GM12878 (cell line): ENCODE data around the gene PRKCQ. TPM values are rescaled to one million over a fixed set of nuclear protein-coding genes. Genes with fewer than 3 reads are reported as not detected.

ENCODE experiments used
- ATAC-seq: fragments of 200-7000 bp; cut with Tn5 transposase; 3 replicates; pipeline ENCODE4 v1.9.1; 2020; ENCODE audit warnings: mild to moderate bottlenecking, moderate library complexity
- BruUV-seq: library from RNA; stranded (reverse); fragments of 400-500 nt; replicated peaks from 2 replicates; lab custom pipeline; 2021; lab: Mats Ljungman, UMichigan
- CTCF ChIA-PET: fragments of 300-600 bp; sonication (Branson Sonifier 250); formaldehyde crosslinking; extraction: SDS; loops from one replicate; lab custom pipeline; 2021; ENCODE audit warnings: inconsistent platforms; lab: Yijun Ruan, JAX
- POLR2A ChIA-PET: fragments of 350-600 bp; formaldehyde crosslinking; extraction: SDS; loops from one replicate; lab custom pipeline; 2021; ENCODE audit warnings: inconsistent platforms; lab: Charles Lee
- RAD21 ChIA-PET: fragments of 300-600 bp; sonication (Branson Sonifier 250); formaldehyde crosslinking; loops from one replicate; lab custom pipeline; 2023; ENCODE audit warnings: antibody characterized with exemption; ENCODE audit not compliant: unreplicated experiment; lab: Charles Lee
- SMC1A ChIA-PET: fragments of 300-600 bp; sonication (Branson Sonifier 250); formaldehyde crosslinking; loops from one replicate; lab custom pipeline; 2023; ENCODE audit not compliant: unreplicated experiment, uncharacterized antibody; lab: Charles Lee
- DNase-seq: peaks from one replicate; pipeline ENCODE4 v3.0.0-alpha.2; 2011; ENCODE audit warnings: low read depth, low spot score
- FAIRE-seq: peaks from 3 replicates; lab custom pipeline; 2011; peaks lifted over from hg19 to GRCh38; lab: Jason Lieb, UNC
- H2AFZ ChIP-seq: 2 replicates; pipeline ENCODE4 v1.6.0; 2011; ENCODE audit warnings: low read depth, low read length, control low read depth; ENCODE audit not compliant: control insufficient read depth
- H3K27ac ChIP-seq: 2 replicates; pipeline ENCODE4 v1.5.1; 2011; ENCODE audit warnings: control low read depth; ENCODE audit not compliant: control insufficient read depth, insufficient read depth
- H3K27me3 ChIP-seq, 2 experiments: replicated peaks in 1 of 2; 2 replicates each; pipeline versions ENCODE4 v1.6.0 to v1.6.1; 2011; ENCODE audit warnings: low read length in 1 of 2; ENCODE audit not compliant: control insufficient read depth in 2 of 2, insufficient read depth in 2 of 2
- H3K36me3 ChIP-seq, 2 experiments: 2 replicates each; pipeline ENCODE4 v1.5.1; 2011; ENCODE audit warnings: low read length in 1 of 2; ENCODE audit not compliant: control insufficient read depth in 2 of 2, insufficient read depth in 2 of 2
- H3K4me1 ChIP-seq: 2 replicates; pipeline ENCODE4 v1.6.1; 2011; ENCODE audit warnings: mild to moderate bottlenecking, low read length, moderate library complexity, mixed read lengths; ENCODE audit not compliant: control insufficient read depth, insufficient read depth
- H3K4me2 ChIP-seq: 2 replicates; pipeline ENCODE4 v1.6.0; 2011; ENCODE audit warnings: control low read depth; ENCODE audit not compliant: control insufficient read depth, insufficient read depth
- H3K4me3 ChIP-seq: fragments of 200-600 bp; sonication (generic); 2 replicates; pipeline ENCODE4 v1.5.1; 2016
- H3K79me2 ChIP-seq: 2 replicates; pipeline ENCODE4 v1.6.0; 2011; ENCODE audit warnings: low read length; ENCODE audit not compliant: control insufficient read depth, insufficient read depth
- H3K9ac ChIP-seq: 2 replicates; pipeline ENCODE4 v1.8.0; 2011; ENCODE audit warnings: low read length, control low read depth, mixed read lengths; ENCODE audit not compliant: control insufficient read depth, insufficient read depth
- H3K9me3 ChIP-seq: replicated peaks from 3 replicates; pipeline ENCODE4 v1.5.1; 2011; ENCODE audit warnings: mild to moderate bottlenecking, low read length; ENCODE audit not compliant: control insufficient read depth, insufficient read depth
- H4K20me1 ChIP-seq: 2 replicates; pipeline ENCODE4 v1.6.0; 2011; ENCODE audit not compliant: control insufficient read depth, insufficient read depth
- CBFB ChIP-seq: IDR thresholded peaks from 2 replicates; pipeline ENCODE4 v1.6.1; 2016; ENCODE audit warnings: antibody characterized with exemption, low read depth
- CEBPB ChIP-seq, 2 experiments: fragments of 150-350 bp in 1 of 2; IDR thresholded peaks; 2 replicates each; pipeline ENCODE4 v1.6.1; 2012 to 2014; ENCODE audit warnings: low read depth in 2 of 2, low read length in 2 of 2, borderline replicate concordance in 1 of 2, inconsistent platforms in 1 of 2
- CHD1 ChIP-seq: IDR thresholded peaks from 2 replicates; pipeline ENCODE4 v1.6.1; 2012; ENCODE audit warnings: low read depth, low read length, improper control_type of control experiment
- NBN ChIP-seq: fragments of 450-650 bp; IDR thresholded peaks from 2 replicates; pipeline ENCODE4 v1.6.1; 2016
- SIN3A ChIP-seq: IDR thresholded peaks from 2 replicates; pipeline ENCODE4 v1.6.1; 2012; ENCODE audit warnings: low read depth, low read length, improper control_type of control experiment
- SRF ChIP-seq, 2 experiments: IDR thresholded peaks; 2 replicates each; pipeline ENCODE4 v1.6.1; 2011; ENCODE audit warnings: low read depth in 2 of 2, low read length in 2 of 2, mild to moderate bottlenecking in 1 of 2, moderate library complexity in 1 of 2
- SUZ12 ChIP-seq: fragments of 200-600 bp; sonication (generic); IDR thresholded peaks from one replicate; pipeline ENCODE4 v1.6.1; 2018; ENCODE audit warnings: antibody characterized with exemption, mild to moderate bottlenecking; ENCODE audit not compliant: unreplicated experiment
- TBL1XR1 ChIP-seq: IDR thresholded peaks from 2 replicates; pipeline ENCODE4 v1.6.1; 2012; ENCODE audit warnings: low read depth, low read length, improper control_type of control experiment
- ZNF217 ChIP-seq: fragments of 450-650 bp; IDR thresholded peaks from 2 replicates; pipeline ENCODE4 v1.6.1; 2017; ENCODE audit warnings: antibody characterized with exemption, mild to moderate bottlenecking
- WGBS: methylation state at CpG from one replicate; pipeline ENCODE4 v1.1.6; 2016; ENCODE audit warnings: low lambda C conversion rate; ENCODE audit not compliant: insufficient replicate concordance, insufficient coverage; ENCODE audit errors: missing lambda C conversion rate; 5-methylcytosine and 5-hydroxymethylcytosine counted together
- in situ Hi-C: fragments of 300-500 bp; cut with MboI; formaldehyde crosslinking; loops from 9 replicates; pipeline ENCODE4 v1.14.3; 2018; ENCODE audit warnings: mixed read lengths
- intact Hi-C: fragments of 100-400 bp; cut with micrococcal nuclease; formaldehyde crosslinking; loops from one replicate; pipeline ENCODE4 v1.14.2; 2022; ENCODE audit not compliant: unreplicated experiment
- polyA plus RNA-seq, 11 experiments: library from polyadenylated mRNA; depleted of rRNA in 4 of 11; unstranded in 6 of 11; stranded (reverse) in 5 of 11; fragments of >200 nt; fragmentation: Nextera tagmentation in 4 of 11; fragmentation: Illumina TruSeq in 1 of 11; extraction: Ambion mirVana in 4 of 11; extraction: Trizol in 1 of 11; gene quantifications; 1 replicate in 1 of 11; 2 replicates in 10 of 11; pipeline versions ENCODE4 v1.2.1 to v1.2.3, GENCODE V29; 2011 to 2016; ENCODE audit warnings: inconsistent platforms in 2 of 11, missing spikeins in 2 of 11, low read depth in 1 of 11
- total RNA-seq, 4 experiments: library from RNA; depleted of rRNA in 3 of 4; stranded (reverse); fragments of >200 nt in 3 of 4; fragmentation: Illumina TruSeq in 1 of 4; extraction: Trizol in 1 of 4; gene quantifications; 2 replicates each; pipeline versions ENCODE4 v1.2.1 to v1.2.3, GENCODE V29; 2013 to 2021

PRKCQ gene
- total and polyA plus RNA-seq, 10 of the 15 experiments (the other 5 are each of a cell fraction or from before 2014, with no cell fraction given) = 0.26 to 8.9 (median 0.98) TPM

GRCh38 chr10:6520138-6520537 is 59.9 kb downstream of the PRKCQ start:
- H3K79me2 ChIP-seq = no peaks in the 10 kb centered on the region
- no peak overlapping the region for H3K4me2 ChIP-seq
- WGBS = 55% methylated on average over 10 of the region's 10 CpGs
- H3K27ac ChIP-seq = no peak overlapping the region
- no peak overlapping the region for H3K9ac ChIP-seq
- no TSS peak for BruUV-seq
- H2AFZ ChIP-seq = no peak overlapping the region
- in situ Hi-C loops = no loop called here
- no peaks in the 10 kb centered on the region for H3K9me3 ChIP-seq
- H3K27me3 ChIP-seq = peaks cover 0 to 8% of the 10 kb centered on the region in 2 experiments; a peak in 2 of 4 replicates
- ChIA-PET SMC1A (interaction anchor here (0.8 to 4.9 kb wide), 4 partner anchors 11 to 74 kb away, joined by 3 to 22 read pairs (median 12); no protein-coding TSS in a partner anchor), RAD21 (no interaction called here), POLR2A (interaction anchor here (1.1 to 1.3 kb wide), 2 partner anchors 40 to 45 kb away, joined by 3 read pairs; no protein-coding TSS in a partner anchor), CTCF (interaction anchor here (0.6 to 1.1 kb wide), 2 partner anchors 24 to 74 kb away, joined by 3 to 4 read pairs; no protein-coding TSS in a partner anchor)
- H3K4me1 ChIP-seq = no peaks in the 10 kb centered on the region
- intact Hi-C loops = no loop called here
- ATAC-seq = no peak
- TF ChIP-seq SRF (IDR thresholded peaks at IDR 0.05; ENCODE audit: low read depth in 2 of 2, low read length in 2 of 2) (no peak), SUZ12 (no peak), CHD1 (no peak), SIN3A (no peak), CBFB (no peak), NBN (no peak), TBL1XR1 (no peak), ZNF217 (no peak), CEBPB (IDR thresholded peaks at IDR 0.05; ENCODE audit: borderline replicate concordance in 1 of 2, low read depth in 2 of 2, low read length in 2 of 2) (no peak)
- no peak for DNase-seq
- no peaks in the 10 kb centered on the region for H4K20me1 ChIP-seq
- H3K36me3 ChIP-seq = no peaks in the 10 kb centered on the region
- no peak for FAIRE-seq
- H3K4me3 ChIP-seq = no peak overlapping the region
